GM12872 (cell line): ENCODE results near the gene EPHA5.

ENCODE experiments used
- TF ChIP-seq, protein P1 (sequence below): IDR thresholded peaks from 3 replicates; pipeline ENCODE4 v1.5.1; 2011; ENCODE audit warnings: low read depth, mild to moderate bottlenecking, low read length, moderate library complexity; ENCODE audit not compliant: insufficient read depth

EPHA5 gene

DNA sequence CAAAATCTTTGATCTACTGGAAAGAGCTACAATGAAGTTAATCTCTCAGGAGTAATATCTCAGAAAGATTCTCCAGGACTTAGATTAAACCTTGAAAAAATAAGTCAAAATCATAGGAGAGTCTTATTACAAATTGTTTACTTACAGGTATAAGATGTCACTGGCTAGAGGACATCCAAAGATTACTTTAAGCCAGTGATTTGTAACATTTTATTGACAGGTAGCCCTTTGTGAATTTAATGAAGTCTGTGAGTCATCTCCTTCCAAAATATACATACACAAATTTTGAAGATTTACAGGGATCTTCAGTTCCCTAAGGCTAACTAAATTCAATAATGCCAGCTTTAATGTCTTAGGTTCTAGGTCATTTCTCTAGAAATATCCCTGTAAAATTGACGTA lies 359.7 kb downstream of the EPHA5 start:
- TF ChIP-seq, protein P1, sequence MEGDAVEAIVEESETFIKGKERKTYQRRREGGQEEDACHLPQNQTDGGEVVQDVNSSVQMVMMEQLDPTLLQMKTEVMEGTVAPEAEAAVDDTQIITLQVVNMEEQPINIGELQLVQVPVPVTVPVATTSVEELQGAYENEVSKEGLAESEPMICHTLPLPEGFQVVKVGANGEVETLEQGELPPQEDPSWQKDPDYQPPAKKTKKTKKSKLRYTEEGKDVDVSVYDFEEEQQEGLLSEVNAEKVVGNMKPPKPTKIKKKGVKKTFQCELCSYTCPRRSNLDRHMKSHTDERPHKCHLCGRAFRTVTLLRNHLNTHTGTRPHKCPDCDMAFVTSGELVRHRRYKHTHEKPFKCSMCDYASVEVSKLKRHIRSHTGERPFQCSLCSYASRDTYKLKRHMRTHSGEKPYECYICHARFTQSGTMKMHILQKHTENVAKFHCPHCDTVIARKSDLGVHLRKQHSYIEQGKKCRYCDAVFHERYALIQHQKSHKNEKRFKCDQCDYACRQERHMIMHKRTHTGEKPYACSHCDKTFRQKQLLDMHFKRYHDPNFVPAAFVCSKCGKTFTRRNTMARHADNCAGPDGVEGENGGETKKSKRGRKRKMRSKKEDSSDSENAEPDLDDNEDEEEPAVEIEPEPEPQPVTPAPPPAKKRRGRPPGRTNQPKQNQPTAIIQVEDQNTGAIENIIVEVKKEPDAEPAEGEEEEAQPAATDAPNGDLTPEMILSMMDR, result no peak

DNA sequence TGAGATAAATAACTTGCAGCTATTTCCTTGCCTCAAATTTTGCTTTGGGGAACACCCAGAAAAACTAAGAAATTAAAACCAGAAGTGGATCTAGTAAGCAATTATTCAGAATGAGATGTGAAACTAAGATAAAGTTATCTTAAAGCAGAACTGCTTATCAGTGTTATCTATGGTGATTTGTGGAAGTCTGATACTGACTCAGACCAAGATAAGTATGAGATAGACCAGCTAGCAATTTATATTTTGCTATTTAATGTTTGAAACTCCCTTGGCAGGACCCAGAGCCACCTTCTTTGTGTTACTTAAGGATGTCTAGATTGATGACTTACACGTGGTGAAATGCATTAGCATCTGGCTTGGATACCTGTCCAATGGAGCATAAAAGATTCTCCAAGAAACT lies 368.1 kb downstream of the EPHA5 start:
- TF ChIP-seq, protein P1, result no peak

DNA sequence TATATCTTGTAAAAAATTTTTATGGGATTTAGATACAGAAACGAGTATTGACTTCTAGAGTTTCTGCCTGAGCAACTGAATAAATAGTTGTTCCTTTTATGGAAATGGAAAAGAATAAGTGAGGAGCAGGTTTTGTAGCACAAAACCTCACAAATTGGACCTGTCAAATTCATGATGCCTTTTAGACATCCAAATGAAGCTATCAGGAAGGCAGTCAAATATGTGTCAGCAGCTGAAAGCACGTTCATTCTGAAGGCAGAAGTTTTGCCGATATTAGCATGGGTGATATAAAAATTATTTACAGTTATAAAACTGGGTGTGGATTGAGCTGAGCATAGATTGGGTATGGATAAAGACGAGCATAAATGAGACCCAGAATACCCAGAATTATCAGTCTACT lies 374.0 kb downstream of the EPHA5 start:
- TF ChIP-seq, protein P1, result no peak

DNA sequence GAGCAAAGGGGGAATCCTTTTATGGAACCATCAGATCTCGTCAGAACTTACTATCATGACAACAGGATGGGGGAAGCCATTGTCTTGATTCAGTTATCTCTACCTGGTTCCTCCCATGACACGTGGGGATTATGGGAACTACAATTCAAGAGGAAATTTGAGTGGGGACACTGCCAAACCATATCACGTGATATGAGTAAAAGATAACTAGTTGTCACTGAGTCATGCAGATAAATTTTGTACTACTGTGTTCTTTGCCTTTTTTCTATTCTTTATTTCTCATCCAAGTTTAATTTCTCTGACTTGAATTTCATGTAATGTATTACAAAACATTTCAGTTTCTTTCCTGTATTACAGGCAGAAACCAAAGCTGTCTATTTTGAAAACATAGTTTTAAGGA lies 383.2 kb downstream of the EPHA5 start:
- TF ChIP-seq, protein P1, result no peak
